Esophagus squamous epithelium (tissue), 4 donors: Measurements from ENCODE around the gene PPIP5K1.

ENCODE experiments used
- POLR2A ChIP-seq, 4 donors: fragments of 450-650 bp; IDR thresholded peaks; one replicate each; pipeline ENCODE4 v1.6.1; 2017; ENCODE audit warnings: antibody characterized with exemption in 4 of 4, mild to moderate bottlenecking in 4 of 4, moderate library complexity in 3 of 4
- TF ChIP-seq, protein P1 (sequence below), 6 experiments: fragments of 450-650 bp in 4 of 6; fragments of 200-600 bp in 2 of 6; sonication (generic) in 2 of 6; IDR thresholded peaks; one replicate each; pipeline ENCODE4 v1.5.1; 2016 to 2019; ENCODE audit warnings: antibody characterized with exemption in 6 of 6, mild to moderate bottlenecking in 4 of 6, moderate library complexity in 4 of 6

DNA sequence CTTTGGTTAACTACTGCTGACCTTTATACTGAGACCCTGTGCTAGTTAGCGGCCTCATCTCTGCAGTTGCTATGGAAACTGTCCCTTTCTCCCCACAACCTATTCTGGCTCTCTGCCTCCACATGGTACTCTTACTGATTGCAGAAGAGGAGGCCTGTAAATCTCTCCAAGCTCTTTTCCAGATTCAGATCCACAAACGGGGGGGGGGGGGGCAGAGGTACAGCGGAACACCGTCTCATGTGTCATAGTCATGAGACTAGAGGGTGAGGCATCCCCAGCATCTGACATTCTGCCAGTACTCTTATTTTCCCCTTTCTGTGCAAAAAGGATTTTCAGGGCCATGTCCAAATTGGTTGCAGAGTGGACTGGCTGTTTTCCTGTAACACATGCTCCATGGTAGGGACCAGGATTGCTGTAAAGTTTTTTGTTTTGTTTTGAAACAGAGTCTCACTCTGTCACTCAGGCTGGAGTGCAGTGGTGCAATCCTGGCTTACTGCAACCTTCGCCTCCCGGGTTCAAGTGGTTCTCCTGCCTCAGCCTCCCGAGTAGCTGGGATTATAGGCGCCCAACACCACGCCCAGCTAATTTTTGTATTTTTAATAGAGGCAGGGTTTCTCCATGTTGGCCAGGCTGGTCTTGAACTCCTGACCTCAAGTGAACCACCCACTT, 80.9 kb downstream of the PPIP5K1 start:
- TF ChIP-seq, protein P1, sequence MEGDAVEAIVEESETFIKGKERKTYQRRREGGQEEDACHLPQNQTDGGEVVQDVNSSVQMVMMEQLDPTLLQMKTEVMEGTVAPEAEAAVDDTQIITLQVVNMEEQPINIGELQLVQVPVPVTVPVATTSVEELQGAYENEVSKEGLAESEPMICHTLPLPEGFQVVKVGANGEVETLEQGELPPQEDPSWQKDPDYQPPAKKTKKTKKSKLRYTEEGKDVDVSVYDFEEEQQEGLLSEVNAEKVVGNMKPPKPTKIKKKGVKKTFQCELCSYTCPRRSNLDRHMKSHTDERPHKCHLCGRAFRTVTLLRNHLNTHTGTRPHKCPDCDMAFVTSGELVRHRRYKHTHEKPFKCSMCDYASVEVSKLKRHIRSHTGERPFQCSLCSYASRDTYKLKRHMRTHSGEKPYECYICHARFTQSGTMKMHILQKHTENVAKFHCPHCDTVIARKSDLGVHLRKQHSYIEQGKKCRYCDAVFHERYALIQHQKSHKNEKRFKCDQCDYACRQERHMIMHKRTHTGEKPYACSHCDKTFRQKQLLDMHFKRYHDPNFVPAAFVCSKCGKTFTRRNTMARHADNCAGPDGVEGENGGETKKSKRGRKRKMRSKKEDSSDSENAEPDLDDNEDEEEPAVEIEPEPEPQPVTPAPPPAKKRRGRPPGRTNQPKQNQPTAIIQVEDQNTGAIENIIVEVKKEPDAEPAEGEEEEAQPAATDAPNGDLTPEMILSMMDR (IDR thresholded peaks at IDR 0.05), result no peak
- TF ChIP-seq POLR2A (IDR thresholded peaks at IDR 0.05), result no peak
